Activated CD4-positive, alpha-beta T cell treated with anti-CD3 and anti-CD28 coated beads, Interleukin-2, amount 50 U/mL, for 4 hours (primary cell): ENCODE data around the gene AKNA.
A peak's percentile ranks its signal among the peaks of the same experiment; 100 is the strongest.

Experiments used
- DNase-seq, 2 experiments: peaks; one replicate each; pipeline ENCODE4 v3.0.0-alpha.2; 2020

AKNA gene

DNA sequence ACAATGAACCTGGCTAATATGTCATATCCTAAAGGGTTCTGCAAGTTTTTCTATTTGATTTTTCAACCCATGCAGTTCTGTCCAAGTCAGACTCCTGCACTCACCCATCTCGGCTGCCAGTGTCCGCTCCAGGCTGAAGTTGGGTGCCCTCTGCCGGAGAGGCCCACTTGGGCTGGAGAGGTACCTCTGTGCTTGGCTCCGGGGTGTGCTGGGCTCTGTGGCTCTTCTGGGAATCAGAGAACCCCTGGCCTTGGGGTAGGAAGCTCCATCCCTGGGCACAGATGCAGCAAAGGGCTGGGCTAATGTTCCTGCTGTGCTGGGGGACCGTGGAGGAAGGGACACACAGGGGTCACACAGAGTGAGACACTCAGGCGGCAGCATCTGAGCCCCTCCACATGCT lies 32.0 kb downstream of the AKNA start:
- no peak for DNase-seq

DNA sequence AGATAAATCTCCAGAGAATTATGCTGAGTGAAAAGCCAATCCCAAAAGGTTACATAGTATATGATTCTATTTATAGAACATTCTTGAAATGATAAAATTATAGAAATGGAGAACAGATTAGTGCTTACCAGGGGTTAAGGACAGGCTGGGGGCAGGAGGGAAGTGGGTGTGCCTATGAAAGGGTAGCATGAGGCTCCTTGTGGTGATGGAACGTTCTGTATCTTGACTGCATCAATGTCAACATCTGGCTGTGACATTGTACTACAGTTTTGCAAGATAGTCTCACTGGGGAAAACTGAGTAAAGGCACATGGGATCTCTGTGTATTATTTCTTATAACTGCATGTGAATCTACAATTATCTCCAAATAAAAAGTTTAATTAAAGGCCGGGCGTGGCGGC lies 35.9 kb downstream of the AKNA start:
- DNase-seq: no peak

DNA sequence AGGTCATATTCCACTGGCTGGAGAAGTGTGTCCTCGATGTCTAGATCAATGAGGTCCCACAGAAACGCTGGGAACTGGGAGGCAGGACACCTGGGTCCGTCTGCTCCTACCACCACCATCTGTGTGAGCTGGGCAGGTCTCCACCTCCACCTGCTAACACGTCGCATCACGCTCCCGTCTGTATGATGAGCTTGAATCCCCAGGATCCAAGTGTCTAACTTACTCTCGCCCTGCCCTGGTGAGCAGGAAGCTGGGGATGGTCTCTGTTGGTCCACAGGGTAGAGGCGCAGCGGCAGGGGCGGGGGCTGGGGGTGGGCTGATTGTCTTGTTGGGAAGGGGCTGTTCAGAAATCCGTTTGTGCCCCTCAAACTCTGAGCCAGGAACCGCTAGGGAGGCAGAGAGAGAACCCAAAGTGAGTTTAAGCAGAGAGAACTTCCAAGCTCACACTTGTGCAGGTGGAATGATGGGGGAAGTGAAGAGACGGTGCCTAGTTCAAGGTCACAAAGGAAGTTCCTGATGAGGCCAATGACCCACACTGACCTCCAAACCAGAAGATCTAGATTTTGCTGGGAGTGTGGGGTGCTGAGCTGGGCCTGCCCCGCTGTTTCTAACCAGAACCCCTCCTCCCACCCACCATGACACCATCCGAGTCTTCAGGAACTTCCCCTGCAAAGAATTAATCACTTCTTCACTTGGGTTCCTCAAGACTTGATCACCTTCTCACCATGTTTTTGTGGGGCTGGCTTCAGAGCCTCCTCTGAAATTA lies 37.0 kb downstream of the AKNA start:
- no peak for DNase-seq

DNA sequence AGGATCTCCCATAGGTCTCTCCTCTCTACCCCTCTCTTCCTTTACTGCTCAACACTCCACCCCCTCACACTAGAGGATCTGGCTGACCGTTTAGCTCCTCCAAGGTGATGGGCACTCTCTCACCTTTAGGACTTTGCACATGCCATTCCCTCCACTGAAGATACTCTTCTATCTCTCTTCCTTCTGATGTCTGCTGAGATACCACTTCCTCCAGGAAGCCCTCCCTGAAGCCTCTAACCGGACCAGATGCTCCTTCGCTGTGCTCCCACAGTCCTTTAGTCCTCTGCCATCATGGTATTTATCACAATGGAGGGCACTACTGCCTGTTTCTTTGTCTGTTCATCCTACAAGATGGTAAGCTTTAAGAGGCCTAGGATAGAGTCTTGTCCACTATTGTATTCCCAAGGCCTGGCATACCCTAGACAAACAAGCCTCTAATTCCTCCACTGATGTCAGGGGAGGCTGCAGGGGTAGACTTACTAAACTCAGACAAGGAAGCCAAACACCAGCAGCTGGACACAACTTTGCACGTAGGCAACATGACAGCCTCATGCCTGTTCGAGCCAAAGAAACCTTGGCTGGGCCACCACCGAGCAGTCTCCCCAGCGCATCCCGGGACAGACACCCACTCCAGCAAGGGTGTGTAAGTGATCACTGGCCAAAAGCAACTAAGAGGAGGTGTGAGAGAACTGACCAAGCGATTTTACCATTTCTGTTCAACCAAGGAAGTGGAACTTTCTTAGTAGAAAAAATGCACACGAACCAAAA lies 37.9 kb downstream of the AKNA start:
- DNase-seq: no peak

DNA sequence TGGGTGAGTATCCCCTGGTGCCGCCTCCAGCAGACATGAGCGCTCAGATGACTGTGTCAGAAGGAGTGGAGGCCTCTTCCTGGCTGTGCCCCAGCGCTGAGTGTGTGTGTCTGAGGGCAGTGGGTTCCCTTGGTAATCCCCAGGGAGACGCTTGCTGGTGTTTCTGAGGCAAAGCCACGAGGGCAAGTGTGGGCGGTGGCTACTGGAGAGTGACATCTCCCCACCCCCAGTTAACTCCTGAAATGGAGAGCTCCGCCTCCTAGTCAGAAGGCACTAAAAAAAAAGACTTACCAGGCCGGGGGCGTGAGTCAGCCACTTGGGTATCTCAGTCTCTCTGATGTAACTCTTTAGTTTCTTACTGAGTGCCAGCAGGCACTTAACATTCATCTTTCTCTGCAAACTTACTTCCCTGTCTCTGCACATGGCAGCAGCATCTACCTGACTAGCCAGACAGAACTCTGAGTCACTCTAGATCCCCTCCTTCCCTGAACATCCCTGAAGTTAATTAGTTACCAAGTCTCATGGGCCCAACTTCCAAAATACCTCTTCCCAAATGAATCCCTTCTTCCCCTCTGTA lies 38.8 kb downstream of the AKNA start:
- DNase-seq: peak; percentile 63 to 71

DNA sequence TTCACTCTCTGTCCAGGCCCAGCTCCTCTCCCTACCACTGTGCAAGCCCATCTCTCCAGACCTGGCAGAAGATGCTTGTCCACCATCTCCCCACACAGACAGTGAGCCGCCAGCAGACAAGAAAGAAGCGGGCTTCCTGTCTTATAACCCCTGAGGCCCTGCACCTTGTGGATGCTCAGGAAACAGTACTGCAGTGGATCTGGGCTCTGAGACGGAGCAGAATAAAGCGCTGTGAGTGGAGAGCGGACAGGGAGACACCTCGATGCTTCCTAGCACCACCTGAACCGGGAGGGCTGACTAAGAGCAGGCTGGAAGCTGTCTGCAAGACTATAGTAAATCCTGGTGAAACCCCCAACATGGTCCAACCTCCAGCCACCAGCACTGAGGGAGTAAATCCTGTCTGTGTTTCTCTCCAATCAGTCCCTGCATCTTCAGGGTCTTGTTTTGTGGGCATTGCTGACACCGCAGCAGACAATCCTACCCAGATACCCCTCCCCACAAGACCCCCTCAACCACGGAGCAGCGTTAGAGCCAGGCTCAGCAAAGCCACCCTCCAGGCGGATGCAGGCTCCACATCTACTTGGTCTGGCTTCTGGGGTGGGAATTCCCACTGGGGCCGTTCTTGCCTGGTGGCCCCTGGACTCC lies 39.4 kb downstream of the AKNA start:
- DNase-seq: no peak

DNA sequence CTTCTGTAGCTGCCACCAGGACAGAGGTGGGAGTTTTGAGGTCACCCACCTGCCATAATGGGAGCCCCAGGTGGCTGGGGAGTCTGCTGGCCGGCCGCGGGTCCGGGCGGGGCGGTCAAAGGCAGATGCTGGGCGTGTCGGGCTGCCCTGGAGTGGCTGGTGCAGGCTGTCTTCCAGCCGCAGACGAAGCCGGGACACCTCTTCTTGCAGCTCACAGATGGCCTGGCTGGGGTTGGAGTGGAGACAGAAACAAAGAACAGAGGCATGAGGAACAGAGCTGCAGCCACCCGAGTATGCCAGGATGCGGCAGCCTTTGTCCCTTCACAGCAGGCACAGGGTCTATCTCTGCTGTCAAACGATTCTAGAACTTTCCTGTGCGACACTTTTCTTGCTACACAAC lies 40.1 kb downstream of the AKNA start:
- no peak for DNase-seq

DNA sequence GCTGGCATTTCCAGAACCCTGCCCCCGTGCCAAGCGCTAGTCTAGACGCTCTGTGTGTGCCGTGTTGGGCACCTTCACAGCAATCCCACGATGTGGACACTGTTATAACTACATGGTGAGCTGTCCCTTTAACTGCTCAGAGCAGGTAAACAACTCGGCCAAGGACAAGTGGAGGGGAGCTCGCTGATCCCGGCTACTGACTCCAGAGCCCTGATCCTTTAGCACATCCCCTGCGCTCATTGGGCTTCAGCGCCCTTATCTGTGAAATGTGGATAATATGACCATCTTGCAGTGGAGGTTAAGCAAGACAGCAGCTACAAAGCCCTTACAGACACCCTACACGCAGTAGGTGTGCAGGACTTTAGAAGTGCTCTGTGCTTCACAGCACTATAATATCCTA lies 41.6 kb downstream of the AKNA start:
- no peak for DNase-seq

DNA sequence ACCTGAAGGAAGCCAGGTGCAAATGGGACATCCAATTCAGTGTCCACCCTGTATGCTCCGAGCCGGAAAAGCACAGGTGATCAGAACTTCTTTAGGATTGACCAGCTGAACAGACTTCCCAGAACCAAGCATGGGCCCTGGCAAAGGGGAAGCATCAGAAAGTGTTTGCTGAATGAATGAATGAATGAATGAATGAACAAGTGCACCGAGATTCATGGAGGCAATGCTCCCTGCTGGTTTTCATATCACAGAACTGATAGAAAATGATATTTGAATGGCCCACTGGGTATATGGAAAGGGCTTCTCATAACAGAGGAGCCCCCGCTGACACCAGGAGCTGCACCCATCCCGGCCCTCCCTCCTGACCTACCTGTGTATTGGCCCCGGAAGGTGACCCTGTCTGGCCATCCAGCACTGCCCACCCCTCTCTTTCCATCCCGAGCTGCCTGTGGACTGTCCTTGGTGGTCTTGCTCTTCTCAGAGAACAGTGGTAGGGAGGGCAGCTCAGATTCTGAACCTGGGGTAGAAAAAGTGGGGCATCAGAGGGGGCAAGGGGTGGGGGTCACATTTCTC lies 42.2 kb downstream of the AKNA start:
- DNase-seq: no peak

DNA sequence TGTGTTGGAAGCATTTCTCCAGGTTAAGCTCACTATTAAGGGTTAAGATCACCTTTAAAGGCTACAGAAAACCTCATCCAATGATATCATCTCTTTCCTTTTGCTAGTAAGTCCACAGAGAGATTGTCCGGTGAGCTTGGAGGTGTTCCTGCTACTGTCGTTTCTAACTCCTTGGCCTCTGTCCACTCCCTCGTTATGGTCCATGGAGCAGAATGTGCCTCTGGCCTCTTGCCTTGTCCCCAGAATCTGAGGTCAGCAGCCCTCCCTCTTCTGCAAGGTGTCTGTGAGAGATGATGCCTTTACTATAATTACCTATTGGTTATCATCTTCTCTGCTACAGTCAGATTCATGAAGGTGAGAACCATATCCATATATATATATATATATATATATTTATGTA lies 43.1 kb downstream of the AKNA start:
- DNase-seq: no peak

DNA sequence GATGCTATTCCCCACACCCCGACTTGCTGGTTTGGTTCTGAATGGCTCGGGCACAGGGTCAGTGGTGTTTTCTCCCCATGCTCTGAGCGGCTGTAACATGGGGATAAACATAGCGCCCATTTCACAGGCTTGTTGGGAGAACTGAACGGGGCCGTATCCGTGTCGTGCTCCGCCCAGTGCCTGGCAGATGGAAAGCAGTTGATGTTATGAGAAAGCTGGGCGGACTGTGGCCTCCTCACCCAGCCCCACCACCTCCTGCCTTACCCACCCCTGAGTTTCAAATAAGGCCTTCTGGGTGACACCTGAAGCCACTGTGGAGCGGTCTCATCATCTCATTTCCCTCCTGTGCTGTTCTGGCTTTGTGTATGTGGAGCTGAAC lies 43.6 kb downstream of the AKNA start:
- no peak for DNase-seq

DNA sequence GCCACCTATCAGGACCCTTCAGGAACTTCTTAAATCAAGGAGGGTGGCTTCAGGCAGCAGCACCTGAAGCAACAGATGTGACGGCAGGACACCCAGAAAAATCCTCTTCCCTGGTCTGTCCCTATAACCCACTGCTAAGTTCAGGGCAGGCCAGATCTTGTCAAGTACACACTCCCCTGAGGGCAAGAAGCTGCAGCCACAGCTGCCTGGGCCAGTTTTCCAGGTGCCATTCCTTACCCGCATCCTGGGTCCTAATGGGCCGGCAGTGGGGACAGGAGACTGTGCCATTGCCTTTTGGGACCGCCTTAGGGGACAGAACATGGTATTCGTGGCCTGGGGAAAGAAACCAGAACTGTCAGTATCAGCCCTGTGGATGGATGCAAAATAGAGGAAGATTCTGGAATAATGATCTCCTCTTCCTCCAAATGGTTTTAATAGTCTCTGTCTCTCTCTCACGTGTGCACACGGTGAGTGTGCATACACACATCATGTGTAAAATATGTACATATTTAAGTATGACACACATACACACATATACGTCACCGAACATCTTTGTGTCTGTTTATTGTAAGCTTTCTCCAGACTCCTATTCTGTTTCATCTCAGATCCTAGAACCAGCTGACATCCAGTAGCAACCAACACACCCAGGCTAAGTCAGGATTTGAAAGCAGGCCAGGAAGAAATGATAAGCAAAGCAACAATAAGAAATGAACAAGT lies 44.2 kb downstream of the AKNA start:
- DNase-seq: no peak

DNA sequence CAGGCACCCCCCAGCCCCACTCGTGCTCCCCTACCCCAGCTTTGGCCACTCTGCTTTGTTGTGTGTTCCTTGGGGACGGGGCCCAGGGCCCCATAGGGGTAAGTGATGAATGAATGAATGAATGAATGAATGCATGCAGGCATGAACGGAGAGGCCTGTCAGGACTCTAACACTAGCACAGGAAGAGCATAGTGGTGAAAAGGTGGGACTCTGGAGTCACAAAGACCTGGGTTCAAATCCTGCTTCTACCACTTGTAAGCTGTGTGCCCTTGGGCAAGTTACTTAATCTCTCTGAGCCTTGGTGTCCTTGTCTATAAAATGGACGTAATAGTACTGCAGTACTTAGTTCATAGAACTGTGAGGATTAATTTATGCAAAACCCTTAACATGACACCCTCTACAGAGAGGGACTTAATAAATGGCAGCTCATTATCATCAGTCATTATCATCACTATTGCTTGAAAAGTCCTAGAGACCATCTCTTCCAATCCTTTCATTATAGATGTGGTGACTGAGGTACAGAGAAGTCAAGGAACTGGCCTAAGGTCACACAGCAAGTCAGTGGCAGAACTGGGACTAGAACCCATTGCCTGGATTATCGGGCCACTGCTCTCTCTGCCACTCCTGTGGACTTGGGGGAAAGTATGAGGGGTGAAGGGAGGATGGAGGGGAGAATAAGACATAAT lies 44.9 kb downstream of the AKNA start:
- DNase-seq: no peak

DNA sequence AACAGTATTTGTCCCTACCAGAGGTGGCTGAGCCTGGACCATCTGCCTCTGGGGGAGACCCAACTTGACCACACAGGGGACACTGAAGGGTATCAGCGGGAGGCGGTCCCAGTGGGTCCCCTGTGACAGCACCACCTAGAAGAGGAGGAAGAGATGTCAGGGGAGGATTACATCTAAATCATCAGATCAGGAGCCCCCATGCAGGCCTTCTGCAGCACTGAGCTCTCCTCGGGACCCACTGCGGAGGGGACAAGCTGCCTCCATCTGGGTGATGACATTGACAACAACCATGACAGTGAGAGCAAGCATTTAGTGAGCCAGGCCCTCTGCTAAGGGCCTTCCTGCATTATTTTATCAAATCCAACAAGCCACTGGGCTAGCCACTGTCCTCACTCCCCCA lies 45.8 kb downstream of the AKNA start:
- no peak for DNase-seq

DNA sequence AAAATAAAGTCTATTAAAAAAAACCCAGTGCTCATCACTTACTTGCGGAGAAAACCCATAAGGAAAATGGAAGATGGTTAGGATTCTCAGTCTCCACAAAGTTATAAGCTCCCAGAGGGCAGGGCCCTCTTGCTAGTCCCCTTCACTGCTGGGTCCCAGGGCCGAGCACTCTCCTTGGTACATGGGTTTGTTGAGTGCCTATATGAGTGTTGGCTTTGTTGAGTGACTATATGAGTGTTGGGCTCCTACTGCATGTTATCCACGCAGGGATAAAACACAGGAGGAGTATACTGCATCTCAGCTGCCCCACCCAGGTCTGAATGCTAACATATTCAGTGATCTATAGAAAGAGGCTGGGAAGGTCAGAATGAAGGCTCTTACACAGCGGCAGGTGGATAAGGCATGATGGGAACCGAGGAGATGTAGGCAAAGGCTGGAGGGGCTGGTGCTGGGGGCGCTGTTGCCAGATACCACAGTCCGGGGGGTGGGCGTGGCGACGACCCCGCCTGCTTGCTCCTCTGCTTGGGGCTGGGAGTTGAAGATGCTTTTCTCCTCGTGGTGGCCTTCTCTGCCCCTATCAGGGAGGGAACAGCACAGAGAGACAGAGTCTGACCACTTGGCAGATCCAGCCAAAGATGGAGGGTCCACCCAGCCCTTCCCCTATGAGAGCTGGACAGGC lies 46.5 kb downstream of the AKNA start:
- DNase-seq: no peak

DNA sequence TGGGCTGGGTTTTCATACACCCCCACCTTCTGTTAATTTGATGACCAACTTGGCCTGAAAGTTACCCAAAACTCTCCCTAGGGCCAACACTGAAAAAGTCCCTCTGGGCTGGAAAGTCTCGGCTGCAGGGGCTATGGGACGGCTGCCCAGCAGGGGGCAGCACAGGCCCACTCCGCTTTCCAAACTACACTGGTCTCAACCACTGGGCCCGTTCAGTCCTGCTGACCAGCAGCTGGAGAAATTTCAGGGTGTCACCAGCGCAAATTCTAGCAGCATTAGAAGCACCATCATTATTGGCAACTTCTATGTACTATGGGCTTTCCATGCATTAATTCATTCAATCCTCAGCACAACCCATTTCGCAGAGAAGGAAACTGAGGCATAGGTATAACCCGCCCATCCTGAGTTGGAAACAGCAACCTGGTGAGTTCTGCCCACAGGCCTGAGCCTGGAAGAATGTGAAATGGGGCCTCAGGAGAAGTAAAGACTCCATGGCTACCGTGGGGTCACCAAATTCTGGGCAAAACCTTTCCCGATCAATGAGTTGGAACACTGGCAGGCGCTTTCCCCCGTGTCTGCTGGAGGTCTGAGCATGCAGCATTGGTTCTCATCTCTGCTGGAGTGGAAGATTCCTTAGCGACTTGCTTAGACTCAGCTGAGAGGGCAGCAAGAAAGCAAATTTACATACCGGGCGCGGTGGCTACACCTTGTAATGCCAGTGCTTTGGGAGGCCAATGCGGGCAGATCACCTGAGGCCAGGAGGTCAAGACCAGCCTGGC lies 48.5 kb downstream of the AKNA start:
- DNase-seq: peak; percentile 43 to 53

DNA sequence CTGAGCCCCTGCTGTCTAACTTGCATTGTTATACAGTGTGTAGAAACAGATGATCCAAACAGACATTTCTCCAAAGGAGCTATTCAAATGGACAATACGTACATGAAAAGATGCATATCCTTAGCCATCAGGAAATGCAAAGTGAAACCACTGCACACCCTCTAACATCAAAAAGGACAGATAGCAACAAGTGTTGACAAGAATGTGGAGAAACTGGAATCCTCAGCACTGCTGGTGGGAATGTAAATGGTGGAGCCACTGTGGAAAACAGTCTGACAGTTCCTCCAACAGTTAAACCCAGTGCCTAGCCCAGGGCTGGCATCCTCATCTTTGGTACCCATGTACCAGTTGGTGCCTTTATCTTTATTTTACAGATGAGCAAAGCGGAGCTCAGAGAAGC lies 49.6 kb downstream of the AKNA start:
- DNase-seq: no peak

DNA sequence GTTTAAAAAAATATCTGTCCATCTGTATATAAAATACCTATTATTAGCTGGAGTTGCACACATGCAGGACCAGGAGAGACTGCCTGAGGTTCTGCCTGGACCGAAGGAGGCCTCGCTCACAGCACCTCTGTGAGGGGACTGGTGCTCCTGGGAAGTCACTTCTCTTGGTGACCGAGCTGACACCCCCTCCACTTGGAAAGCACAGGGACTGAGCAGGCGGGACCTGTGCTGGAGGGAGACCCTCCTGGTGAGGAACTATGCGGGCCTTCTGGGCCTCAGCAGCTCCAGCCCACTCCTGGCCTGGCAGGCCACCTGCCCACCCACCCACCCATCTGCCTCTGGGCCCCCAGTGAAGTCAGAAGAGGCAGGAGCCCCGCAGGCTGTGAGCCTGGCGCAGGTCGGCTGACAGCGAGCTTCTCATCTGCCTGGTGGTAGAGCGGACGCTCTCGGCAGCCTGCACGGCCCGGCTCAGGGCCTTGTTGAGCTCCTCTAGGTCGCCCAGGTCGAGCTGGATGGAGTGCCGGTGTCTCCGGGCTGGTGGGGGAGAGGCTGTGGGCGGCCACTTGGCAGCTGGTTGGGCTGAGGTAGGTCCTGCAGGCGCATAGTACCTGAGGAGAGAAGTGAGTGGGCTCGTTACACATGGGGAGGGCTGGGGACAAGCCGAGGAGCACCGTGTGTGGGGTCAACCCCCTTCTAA lies 50.9 kb downstream of the AKNA start:
- DNase-seq: no peak

DNA sequence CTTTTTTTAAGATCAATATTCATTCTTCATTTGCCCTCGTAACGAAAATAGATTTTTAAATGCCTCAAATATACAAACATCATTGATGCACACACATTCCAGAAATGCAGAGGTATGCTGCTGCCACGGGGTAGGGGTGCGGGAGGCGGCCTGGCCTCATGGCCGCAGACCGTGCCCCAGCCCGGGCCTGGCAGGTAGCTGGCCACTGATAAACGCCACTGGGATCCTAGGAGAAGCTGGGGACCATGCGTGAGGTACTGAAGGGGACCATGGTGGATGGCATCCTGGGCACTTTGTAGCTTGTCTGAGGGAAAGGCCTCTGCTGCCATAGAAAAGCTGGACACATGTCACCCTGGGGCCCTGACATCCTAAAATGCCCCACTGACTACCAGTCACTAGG lies 51.6 kb downstream of the AKNA start:
- DNase-seq: no peak

DNA sequence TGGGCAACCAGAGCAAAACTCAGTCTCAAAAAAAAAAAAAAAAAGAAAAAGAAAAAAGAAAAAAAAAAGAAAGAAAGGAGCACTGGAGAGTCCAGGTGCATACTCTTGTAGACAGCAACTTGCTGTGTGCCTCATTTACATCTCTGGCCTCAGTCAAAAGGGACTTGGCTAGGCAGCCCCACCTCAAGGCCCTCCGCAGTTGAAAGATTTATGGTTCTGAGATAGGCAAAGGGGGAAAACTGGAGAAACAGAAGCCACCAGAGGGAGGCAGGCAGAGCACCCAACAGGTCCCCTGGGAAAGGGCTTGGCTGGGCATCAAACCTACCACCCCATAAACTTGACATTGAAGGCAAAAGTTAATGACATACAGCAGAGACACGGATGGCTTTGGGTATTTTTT lies 52.0 kb downstream of the AKNA start:
- DNase-seq: no peak
